ENCODE data around the gene NDE1.

- no peak for TF ChIP-seq CTCF (IDR thresholded peaks at IDR 0.05; ENCODE audit: poor library complexity)
- no peak for TF ChIP-seq EZH2phosphoT487 (IDR thresholded peaks at IDR 0.05; ENCODE audit: low read depth, severe bottlenecking, unreplicated experiment)
Measured at GRCh38 chr16:15714393-15715172, 64.5 kb downstream of the NDE1 start.

Measured in hepatocyte (in vitro differentiated cells).